Central memory CD8-positive, alpha-beta T cell (primary cell): Measurements from ENCODE around the gene SPOCK1.

Experiments used
- ATAC-seq: fragments of 150-1000 bp; cut with Tn5 transposase; replicated peaks from 2 replicates; pipeline ENCODE4 v1.10.0; 2022; ENCODE audit warnings: mild to moderate bottlenecking, moderate FRiP score, moderate number of reproducible peaks; ENCODE audit not compliant: poor library complexity, severe bottlenecking; ENCODE audit errors: extremely low read depth
- DNase-seq, 2 donors: peaks; one replicate each; pipeline ENCODE4 v3.0.0; 2021; ENCODE audit warnings: low spot score in 2 of 2
- H3K27ac Mint-ChIP-seq: one replicate; pipeline ENCODE4 v1.8.0; 2022; ENCODE audit warnings: low read depth, mild to moderate bottlenecking, moderate library complexity, mixed read lengths
- H3K27me3 Mint-ChIP-seq: one replicate; pipeline ENCODE4 v1.8.0; 2022; ENCODE audit warnings: mixed read lengths
- H3K36me3 Mint-ChIP-seq: one replicate; pipeline ENCODE4 v1.8.0; 2022; ENCODE audit warnings: mild to moderate bottlenecking, moderate library complexity, mixed read lengths; ENCODE audit not compliant: insufficient read depth
- H3K4me1 Mint-ChIP-seq: one replicate; pipeline ENCODE4 v1.8.0; 2022; ENCODE audit warnings: mixed read lengths
- H3K4me3 Mint-ChIP-seq: one replicate; pipeline ENCODE4 v1.8.0; 2022; ENCODE audit warnings: mild to moderate bottlenecking, moderate library complexity, mixed read lengths
- H3K9me3 Mint-ChIP-seq: one replicate; pipeline ENCODE4 v1.8.0; 2022; ENCODE audit warnings: mixed read lengths

Gene SPOCK1

GRCh38 chr5:137084016-137084415, 415.1 kb downstream of the SPOCK1 start:
- Mint-ChIP-seq H3K4me3 (no peak overlapping the region), H3K36me3 (no peaks in the 10 kb centered on the region), H3K9me3 (peaks cover 6% of the 10 kb centered on the region), H3K27me3 (peaks cover 29% of the 10 kb centered on the region), H3K27ac (no peak overlapping the region), H3K4me1 (no peaks in the 10 kb centered on the region)
- DNase-seq (no peak), ATAC-seq (no peak)

- DNase-seq (no peak), ATAC-seq (no peak)
- H3K36me3 Mint-ChIP-seq: no peaks in the 10 kb centered on the region
- H3K4me1 Mint-ChIP-seq: no peaks in the 10 kb centered on the region
- no peak overlapping the region for H3K27ac Mint-ChIP-seq
- H3K4me3 Mint-ChIP-seq: no peak overlapping the region
- no peaks in the 10 kb centered on the region for H3K9me3 Mint-ChIP-seq
- H3K27me3 Mint-ChIP-seq: peaks cover 32% of the 10 kb centered on the region
Observed at GRCh38 chr5:137082951-137083350, 416.2 kb downstream of the SPOCK1 start.

GRCh38 chr5:137078171-137078665, 420.9 kb downstream of the SPOCK1 start:
- H3K27me3 Mint-ChIP-seq: peaks cover 36% of the 10 kb centered on the region
- H3K27ac Mint-ChIP-seq: no peak overlapping the region
- no peak for ATAC-seq
- no peak for DNase-seq
- H3K9me3 Mint-ChIP-seq: no peaks in the 10 kb centered on the region
- H3K4me3 Mint-ChIP-seq: no peak overlapping the region
- no peaks in the 10 kb centered on the region for H3K4me1 Mint-ChIP-seq
- H3K36me3 Mint-ChIP-seq: no peaks in the 10 kb centered on the region

GRCh38 chr5:137075163-137075970, 423.8 kb downstream of the SPOCK1 start:
- no peaks in the 10 kb centered on the region for H3K4me1 Mint-ChIP-seq
- no peak overlapping the region for H3K27ac Mint-ChIP-seq
- peaks cover 32% of the 10 kb centered on the region for H3K27me3 Mint-ChIP-seq
- H3K9me3 Mint-ChIP-seq: no peaks in the 10 kb centered on the region
- no peak for ATAC-seq
- no peaks in the 10 kb centered on the region for H3K36me3 Mint-ChIP-seq
- no peak for DNase-seq
- no peak overlapping the region for H3K4me3 Mint-ChIP-seq

GRCh38 chr5:137073189-137073588, 425.9 kb downstream of the SPOCK1 start:
- no peak overlapping the region for H3K27ac Mint-ChIP-seq
- no peak for DNase-seq

GRCh38 chr5:137072361-137073115, 426.6 kb downstream of the SPOCK1 start:
- Mint-ChIP-seq H3K9me3 (no peaks in the 10 kb centered on the region), H3K27me3 (peaks cover 11% of the 10 kb centered on the region), H3K4me1 (no peaks in the 10 kb centered on the region), H3K4me3 (no peak overlapping the region), H3K27ac (no peak overlapping the region), H3K36me3 (no peaks in the 10 kb centered on the region)
- no peak for DNase-seq
- ATAC-seq: no peak

More at GRCh38 chr5:137073189-137073588, 425.9 kb downstream of the SPOCK1 start:
- Mint-ChIP-seq H3K36me3 (no peaks in the 10 kb centered on the region), H3K9me3 (no peaks in the 10 kb centered on the region), H3K27me3 (peaks cover 13% of the 10 kb centered on the region), H3K4me1 (no peaks in the 10 kb centered on the region), H3K4me3 (no peak overlapping the region)
- no peak for ATAC-seq

- H3K4me1 Mint-ChIP-seq: no peaks in the 10 kb centered on the region
- no peak overlapping the region for H3K27ac Mint-ChIP-seq
- DNase-seq (no peak), ATAC-seq (no peak)
- peaks cover 14% of the 10 kb centered on the region for H3K27me3 Mint-ChIP-seq
- no peak overlapping the region for H3K4me3 Mint-ChIP-seq
- no peaks in the 10 kb centered on the region for H3K36me3 Mint-ChIP-seq
- H3K9me3 Mint-ChIP-seq: no peaks in the 10 kb centered on the region
Observed at GRCh38 chr5:137071931-137072330, 427.2 kb downstream of the SPOCK1 start.

GRCh38 chr5:137071526-137071925, 427.6 kb downstream of the SPOCK1 start:
- no peak for ATAC-seq
- H3K4me3 Mint-ChIP-seq: no peak overlapping the region
- H3K27ac Mint-ChIP-seq: no peak overlapping the region
- H3K4me1 Mint-ChIP-seq: no peaks in the 10 kb centered on the region
- H3K36me3 Mint-ChIP-seq: no peaks in the 10 kb centered on the region
- H3K9me3 Mint-ChIP-seq: no peaks in the 10 kb centered on the region
- peaks cover 19% of the 10 kb centered on the region for H3K27me3 Mint-ChIP-seq
- DNase-seq: no peak

GRCh38 chr5:137070521-137070920, 428.6 kb downstream of the SPOCK1 start:
- ATAC-seq (no peak), DNase-seq (no peak)
- Mint-ChIP-seq H3K27me3 (peaks cover 20% of the 10 kb centered on the region), H3K27ac (no peak overlapping the region), H3K36me3 (no peaks in the 10 kb centered on the region), H3K4me3 (no peak overlapping the region), H3K9me3 (no peaks in the 10 kb centered on the region), H3K4me1 (no peaks in the 10 kb centered on the region)

- Mint-ChIP-seq H3K4me1 (no peaks in the 10 kb centered on the region), H3K27me3 (peaks cover 20% of the 10 kb centered on the region), H3K4me3 (no peak overlapping the region), H3K9me3 (no peaks in the 10 kb centered on the region), H3K27ac (no peak overlapping the region), H3K36me3 (no peaks in the 10 kb centered on the region)
- DNase-seq (no peak), ATAC-seq (no peak)
Observed at GRCh38 chr5:137069358-137069757, 429.8 kb downstream of the SPOCK1 start.

GRCh38 chr5:137061382-137061781, 437.7 kb downstream of the SPOCK1 start:
- no peaks in the 10 kb centered on the region for H3K4me1 Mint-ChIP-seq
- no peak overlapping the region for H3K27ac Mint-ChIP-seq
- H3K36me3 Mint-ChIP-seq: no peaks in the 10 kb centered on the region
- H3K4me3 Mint-ChIP-seq: no peak overlapping the region
- peaks cover 7% of the 10 kb centered on the region for H3K9me3 Mint-ChIP-seq
- H3K27me3 Mint-ChIP-seq: peaks cover 16% of the 10 kb centered on the region
- DNase-seq (no peak), ATAC-seq (no peak)

GRCh38 chr5:137058089-137058488, 441.0 kb downstream of the SPOCK1 start:
- Mint-ChIP-seq H3K36me3 (no peaks in the 10 kb centered on the region), H3K27me3 (peaks cover 16% of the 10 kb centered on the region), H3K4me3 (no peak overlapping the region), H3K9me3 (peaks cover 7% of the 10 kb centered on the region), H3K27ac (no peak overlapping the region), H3K4me1 (no peaks in the 10 kb centered on the region)
- ATAC-seq (no peak), DNase-seq (no peak)

- DNase-seq (no peak), ATAC-seq (no peak)
- H3K27me3 Mint-ChIP-seq: peaks cover 16% of the 10 kb centered on the region
- peaks cover 7% of the 10 kb centered on the region for H3K9me3 Mint-ChIP-seq
- H3K27ac Mint-ChIP-seq: no peak overlapping the region
- no peak overlapping the region for H3K4me3 Mint-ChIP-seq
- no peaks in the 10 kb centered on the region for H3K36me3 Mint-ChIP-seq
- H3K4me1 Mint-ChIP-seq: no peaks in the 10 kb centered on the region
Observed at GRCh38 chr5:137056676-137057075, 442.4 kb downstream of the SPOCK1 start.
